COLO668 (cell line): ENCODE results near the gene EPHX1.

Experiments used
- DNase-seq: peaks from one replicate; lab custom pipeline; 2025; ENCODE audit not compliant: unreplicated experiment; lab: John Stamatoyannopoulos, UW

The EPHX1 gene

DNA sequence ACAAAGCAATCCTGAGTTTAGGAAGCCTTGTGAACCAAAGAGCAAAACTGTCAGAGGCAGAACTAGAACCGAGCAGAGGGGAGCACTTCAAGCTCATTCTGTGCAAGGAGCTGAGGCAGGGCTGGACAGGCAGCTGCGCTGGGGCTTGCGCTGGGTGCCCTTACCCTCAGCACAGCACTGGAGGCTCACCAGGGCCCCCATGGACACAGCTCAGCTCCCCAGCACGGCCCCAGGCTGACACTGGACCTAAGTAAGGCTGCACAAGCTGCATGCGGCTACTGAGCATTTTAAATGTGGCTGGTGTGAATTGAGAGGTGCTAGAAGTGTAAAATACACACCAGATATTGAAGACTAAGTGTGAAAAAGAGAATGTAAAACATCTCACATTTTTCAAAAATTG is 50.2 kb downstream of the EPHX1 start:
- DNase-seq, result no peak

DNA sequence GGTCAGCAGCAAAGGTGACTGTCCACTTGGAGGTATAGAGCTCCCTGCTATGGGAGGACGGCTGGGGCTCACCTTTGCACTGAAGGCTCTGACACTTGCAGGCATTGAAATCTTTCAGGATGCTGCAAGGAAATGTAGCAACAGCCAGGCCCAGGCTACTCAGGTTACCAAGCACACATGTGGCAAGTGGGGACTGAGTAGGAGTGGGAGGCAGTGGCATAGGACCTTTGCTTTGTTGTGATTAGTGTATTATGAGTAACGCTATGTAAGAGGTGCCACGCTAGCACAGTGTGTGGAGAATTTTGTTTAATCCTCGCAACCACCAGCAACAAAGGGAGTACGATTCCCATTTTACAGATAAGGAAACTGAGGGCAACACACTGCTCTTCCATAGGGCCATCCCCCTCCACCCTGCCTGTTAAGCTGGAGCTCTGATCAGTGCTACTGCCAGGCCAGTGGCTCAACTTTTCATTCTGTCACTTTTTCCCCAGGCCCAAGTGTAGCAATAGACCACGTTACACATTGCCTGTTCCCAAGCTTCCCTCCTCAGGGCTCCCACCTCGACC is 51.0 kb downstream of the EPHX1 start:
- no peak for DNase-seq

DNA sequence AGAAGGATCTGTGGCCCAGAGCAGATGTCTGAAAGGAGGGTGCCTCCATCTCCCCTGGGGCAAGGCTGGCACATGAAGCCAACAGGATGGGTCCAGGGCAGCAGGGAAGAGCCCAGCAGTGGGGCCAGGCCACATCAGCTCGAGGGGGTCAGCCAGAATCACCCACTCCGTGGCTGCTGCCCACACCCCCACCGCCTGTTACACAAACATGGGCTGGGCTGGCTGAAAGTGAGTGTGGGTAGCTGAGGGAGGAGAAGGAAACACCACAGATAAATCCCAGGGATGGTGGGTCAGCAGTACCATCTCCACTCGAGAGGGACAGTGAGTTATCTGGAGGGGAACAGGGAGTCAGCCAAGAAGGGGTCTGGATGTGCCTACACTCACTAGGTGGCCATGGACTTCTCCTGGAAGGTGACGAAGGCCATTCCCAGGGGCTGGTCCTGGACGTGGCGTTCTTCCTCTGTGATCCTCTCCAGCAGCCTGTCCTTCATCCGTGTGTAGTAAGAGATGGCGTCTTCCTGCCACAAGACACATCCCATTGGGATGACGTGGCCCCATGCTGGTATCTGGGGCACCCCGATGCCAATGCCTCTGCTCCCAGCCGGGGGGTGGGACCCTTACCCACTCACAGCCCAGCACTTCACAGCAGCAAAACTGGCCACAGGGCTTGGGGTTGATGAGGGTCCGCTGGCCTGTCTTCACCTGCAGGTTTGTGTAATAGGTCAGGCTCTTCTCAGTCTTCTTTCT is 52.1 kb downstream of the EPHX1 start:
- no peak for DNase-seq

GRCh38 chr1:225862581-225862950 is 52.6 kb downstream of the EPHX1 start:
- no peak for DNase-seq

DNA sequence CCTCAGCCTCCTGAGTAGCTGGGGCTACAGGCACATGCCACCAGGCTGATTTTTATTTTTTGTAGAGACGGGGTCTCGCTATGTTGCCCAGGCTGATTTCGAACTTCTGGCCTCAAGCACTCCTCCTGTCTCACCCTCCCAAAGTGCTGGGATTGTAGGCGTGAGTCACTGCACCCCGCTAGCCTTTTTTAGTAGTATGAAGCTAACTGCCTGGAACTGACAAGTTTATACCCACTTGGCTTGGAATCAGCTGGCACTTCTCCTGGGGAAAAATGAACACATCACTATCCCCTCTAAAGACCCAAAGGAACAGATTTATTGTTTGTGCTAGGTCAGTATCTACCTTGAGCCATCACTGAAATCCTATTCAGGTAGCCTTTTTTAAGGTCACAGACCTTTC is 53.2 kb downstream of the EPHX1 start:
- DNase-seq, result no peak

DNA sequence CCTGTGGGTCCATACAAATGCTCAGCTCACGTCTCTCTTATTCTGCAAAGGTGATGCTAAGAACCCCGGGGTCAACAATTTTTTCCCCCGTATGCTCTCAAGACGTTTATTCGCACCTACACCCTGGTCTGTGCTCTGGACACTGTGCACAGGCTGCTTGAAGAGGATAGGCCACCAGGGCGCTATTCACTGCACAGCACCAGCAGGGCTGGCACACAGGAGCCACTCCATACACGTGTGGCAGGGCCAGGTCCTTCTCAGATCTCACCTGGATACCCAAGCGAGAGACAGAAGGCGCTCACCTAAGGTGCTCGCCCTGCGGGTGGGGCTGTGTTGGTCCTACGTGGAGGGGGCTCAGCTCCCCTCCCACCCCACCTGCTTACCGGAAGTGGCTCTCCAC is 55.6 kb downstream of the EPHX1 start:
- DNase-seq, result no peak

- no peak for DNase-seq
Observed at GRCh38 chr1:225866061-225866837, 56.3 kb downstream of the EPHX1 start.

GRCh38 chr1:225866981-225867380 is 57.1 kb downstream of the EPHX1 start:
- no peak for DNase-seq

DNA sequence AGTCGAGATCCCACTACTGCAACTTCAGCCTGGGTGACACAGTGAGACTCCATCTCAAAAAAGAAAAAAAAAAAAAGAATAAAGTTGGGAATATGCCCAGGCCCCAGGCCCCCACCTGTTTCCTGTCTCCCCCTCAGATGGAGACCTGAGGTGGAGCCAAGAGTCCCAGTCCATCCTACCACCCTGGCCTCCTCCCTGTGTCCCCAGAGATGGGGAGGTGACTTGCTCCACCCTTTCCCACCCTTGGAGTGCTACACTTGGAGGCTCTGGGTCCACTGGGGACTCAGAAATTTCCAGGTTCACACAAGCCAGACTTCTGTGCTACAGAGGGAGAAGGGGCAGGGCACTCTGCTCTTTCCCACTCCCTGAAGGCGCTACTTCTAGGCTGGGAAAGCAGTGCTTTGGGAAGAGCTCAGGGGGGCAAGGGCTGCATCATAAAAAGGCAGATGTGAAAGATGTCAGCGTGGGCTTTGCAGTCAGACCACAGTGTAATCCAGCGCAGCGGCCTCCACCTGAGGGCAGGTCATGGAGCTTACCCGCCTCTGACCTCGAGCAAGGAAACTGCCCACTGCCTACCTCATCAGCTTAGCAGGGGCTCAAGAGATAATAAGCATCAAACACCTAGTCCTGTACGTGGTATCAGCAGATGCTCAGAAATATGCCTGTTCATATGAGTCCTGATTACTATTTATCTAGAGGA is 58.9 kb downstream of the EPHX1 start:
- DNase-seq, result no peak

DNA sequence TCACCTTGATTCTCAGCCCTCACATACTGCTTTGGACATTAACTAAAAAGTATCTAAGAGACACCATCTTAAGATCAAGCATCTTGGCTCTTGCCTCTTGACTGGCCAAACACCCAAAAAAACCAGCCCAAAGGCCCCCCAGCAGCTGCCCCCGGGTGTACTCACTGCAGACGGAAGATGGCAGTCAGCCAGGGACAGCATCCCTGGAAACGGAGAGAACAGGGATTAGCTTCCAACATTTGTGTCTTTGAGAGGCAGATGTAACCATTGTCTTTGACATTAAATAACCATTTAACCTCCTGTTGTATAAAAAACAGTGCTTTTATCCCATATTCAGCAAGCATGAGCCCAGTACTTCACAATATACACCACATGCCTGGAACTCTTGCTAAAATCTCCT is 61.0 kb downstream of the EPHX1 start:
- DNase-seq, result peak; percentile 66

DNA sequence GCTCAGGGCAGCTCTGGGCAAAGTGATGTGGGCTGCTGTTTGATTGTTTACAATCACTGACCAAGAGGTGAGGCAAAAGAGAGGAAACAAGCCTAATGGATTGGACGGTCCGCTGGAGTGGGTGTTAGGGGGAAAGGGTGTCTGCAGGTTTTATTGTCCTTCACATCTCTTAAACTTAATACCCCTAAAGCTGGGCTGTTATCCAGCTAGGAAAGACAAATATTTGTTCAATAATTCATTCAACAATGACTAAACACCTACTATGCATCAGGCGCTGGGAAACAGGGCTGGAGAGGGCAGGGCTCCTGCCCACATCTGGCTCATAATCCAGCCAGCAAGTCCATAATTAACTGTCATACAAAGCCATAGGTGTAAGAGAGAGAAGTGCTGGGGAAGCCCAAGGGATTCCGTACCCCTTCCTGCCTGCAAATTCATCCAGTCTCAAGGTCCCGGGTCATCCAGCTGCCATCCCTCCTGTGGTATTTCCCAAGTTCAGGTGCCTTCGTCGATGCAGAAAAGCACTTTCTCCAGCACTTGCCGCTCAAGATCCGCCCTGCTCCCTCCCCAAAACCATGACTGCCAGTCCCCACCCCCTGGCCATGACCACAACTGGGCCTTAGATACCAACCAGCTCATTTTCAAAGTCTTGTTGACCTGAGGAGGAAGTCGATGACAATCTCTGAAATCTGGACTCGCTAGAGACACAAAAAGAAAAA is 61.6 kb downstream of the EPHX1 start:
- DNase-seq, result peak; percentile 85

- DNase-seq, result no peak
Observed at GRCh38 chr1:225872075-225872430, 62.1 kb downstream of the EPHX1 start.

GRCh38 chr1:225873281-225873850 is 63.4 kb downstream of the EPHX1 start:
- DNase-seq, result no peak

- DNase-seq, result no peak
Observed at GRCh38 chr1:225874431-225874830, 64.5 kb downstream of the EPHX1 start.

DNA sequence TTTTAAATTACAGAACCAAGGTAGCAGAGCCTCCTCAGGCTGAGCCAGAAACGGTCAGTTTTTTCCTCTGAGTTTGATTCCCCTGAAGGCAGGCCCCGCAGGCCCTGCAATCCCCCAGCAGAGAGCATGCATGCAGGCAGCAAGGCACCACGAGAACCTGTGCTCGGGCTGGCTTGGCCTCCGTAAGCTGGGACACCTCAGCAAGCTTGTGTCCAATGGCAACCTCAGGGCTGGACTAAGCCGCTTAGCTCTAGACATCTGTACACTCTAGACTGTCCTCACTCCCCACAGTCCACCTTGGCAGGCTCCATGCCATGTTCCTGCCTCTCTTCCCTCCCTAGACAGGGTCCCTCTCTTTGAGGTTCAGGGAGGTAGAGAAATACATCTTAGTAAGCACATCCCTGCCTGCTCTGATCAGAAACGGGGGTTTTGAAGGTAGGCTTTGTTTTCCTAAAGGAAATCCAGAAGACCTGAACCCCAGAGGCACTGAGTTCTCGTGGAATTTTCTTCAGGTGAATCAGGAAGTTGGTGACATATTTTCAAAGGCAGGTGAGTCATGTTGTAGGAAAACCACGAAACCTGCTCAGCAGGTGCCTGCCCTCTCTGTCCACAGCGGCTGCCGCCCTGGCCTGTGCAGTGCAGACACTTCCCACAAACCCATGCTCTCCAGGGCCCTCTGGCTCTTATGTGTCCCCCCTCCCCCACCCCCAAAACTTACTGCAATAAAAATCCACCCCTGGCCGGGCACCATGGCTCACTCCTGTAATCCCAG is 65.3 kb downstream of the EPHX1 start:
- peak; percentile 87 for DNase-seq

DNA sequence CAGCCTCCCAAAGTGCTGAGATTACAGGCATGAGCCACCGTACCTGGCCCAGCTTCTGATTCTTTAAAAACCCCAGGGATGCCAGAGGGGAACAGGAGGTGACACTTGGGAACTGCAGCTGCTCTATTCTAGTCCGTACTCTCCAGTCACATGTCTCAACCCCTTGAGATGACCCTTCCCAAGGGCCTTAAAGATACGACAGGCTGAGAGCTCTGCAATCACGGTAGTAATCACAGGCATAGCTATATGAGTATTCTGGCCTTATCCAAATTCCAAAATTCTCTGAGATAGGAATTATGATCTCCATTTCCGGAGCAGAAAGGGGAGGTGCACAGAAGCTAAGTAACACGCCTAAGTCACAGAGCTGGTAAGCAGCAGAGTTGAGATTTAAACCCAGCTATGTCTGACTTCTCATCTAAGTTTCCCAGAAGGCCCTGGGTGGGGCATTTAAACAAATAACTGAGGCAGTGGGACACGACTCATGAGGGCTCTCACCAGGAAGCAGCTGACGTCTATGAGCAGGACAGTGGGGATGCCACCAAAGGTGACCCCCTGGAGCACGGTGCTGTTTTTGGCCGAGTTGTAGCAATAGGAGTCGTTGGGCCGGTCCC is 67.1 kb downstream of the EPHX1 start:
- no peak for DNase-seq

- DNase-seq, result peak; percentile 40
Observed at GRCh38 chr1:225877580-225877979, 67.7 kb downstream of the EPHX1 start.

- DNase-seq, result peak; percentile 31
Observed at GRCh38 chr1:225878282-225878681, 68.4 kb downstream of the EPHX1 start.

DNA sequence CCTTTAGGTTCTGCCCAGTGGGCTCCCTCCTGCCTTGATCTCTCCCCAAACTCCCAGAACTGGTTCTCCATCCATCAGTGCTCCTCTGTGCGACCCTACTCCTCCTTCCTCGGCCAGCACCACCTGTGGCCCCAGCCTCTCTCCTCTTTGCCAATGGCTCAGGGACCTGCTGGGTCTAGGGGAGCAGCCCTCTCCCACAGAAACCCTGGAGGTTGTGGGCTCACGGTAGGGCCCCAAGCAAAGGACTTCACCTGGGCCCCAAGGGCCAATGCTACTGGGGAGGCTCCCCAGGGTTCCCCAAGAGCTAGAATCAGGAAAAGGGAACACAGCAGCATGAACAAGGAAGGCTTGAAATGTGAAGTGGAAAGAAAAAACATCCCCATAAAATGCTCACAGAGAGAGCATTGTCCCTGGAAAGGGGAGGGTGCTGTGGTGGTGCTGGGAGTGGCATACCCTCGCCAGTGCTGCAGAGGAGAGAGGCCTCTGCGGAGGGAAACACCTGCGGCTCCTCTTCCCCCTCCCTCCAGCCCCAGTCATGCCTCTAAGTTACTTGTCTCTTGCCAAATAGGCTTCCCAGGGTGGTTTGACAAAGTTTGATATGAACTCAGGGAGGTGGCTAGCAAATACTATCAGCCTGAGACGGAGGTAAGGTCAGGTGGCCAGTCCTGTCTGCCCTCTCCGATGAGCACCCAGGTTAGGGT is 69.7 kb downstream of the EPHX1 start:
- DNase-seq, result peak; percentile 73
